ENCODE data around the gene CREB5.

CREB5 gene

GRCh38 chr7:28681693-28682310 lies 269.5 kb downstream of the CREB5 start:
- DNase-seq (ENCODE audit: low read depth, low spot score): no peak

DNA sequence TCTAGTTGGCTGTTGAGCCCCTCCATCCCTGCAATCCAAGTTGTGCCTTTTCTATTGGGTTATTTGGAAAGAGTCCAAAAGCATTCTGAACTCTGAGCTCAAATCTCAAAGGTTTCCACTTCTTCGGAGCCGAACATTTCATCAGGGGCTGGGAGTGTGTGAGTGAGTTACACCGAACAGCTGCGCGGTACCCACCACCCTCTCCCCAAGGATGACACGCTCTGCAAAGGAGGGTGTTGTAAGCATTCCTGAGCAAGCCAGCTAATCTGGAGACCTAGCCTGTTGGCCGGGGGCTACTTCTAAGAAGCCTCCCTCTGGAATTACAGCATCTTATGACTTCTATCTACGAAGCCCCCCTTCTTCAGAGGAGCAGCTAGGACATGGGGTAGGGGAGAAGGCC lies 270.5 kb downstream of the CREB5 start:
- DNase-seq (ENCODE audit: low read depth, low spot score): no peak

- DNase-seq (ENCODE audit: low read depth, low spot score): no peak
These were observed 272.4 kb downstream of the CREB5 start for GRCh38 chr7:28684650-28685241.

DNA sequence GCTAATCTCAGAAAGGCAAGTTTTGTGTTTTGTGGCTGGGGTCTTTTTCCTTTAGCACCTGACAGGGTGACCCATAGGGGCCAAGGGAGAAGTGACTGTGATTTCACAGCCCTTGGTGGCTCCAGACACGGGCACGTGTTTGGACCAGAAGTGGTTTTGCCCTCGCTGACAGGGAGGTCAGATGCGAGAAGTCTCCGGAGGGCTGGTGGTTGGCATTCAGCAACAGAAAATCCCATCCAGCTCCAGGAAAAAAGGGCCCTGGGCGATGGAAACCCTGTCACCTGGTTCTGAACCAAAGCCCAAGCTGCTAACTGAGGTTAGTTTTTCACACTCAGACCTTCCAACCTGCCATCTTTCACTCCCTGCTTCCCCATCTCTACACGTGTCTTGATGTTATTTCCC lies 272.9 kb downstream of the CREB5 start:
- no peak for DNase-seq (ENCODE audit: low read depth, low spot score)

DNA sequence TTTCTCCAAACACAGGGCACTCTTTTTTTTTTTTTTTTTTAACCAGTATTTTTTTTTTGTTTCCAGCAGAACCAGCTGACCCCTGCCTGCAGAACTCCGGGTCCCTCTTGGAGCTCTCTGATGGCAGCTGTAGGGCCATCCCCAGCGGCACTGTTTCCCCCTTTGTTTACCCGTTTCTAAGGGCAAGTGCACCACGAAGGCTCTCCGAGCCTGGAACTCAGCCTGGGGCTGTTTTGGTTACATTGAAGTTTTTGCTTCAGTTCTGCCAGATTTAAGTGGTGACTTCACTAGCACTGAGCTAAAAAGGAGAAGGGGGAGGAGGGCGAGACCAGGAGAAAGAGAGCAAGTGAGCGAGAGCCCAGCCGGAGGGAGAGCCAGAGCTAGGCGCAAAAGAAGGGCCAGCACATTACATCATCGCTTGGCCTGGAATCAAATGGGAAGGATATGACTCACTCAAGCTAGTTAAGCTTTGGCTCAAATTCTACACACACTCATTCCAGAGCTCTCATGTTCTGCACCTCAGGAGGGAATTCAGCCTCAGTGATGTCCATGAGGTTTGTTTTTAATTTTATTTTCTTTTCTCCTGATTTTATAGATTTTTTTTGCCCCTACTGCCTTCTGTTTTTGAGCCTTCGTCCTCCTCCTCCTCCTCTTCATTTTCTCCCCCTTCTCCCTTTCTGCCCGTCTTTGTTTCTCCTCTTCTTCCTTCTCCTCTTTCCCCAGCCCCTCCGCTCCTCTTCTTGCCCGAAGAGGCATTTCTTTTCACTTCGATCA lies 273.5 kb downstream of the CREB5 start:
- DNase-seq (ENCODE audit: low read depth, low spot score): no peak

DNA sequence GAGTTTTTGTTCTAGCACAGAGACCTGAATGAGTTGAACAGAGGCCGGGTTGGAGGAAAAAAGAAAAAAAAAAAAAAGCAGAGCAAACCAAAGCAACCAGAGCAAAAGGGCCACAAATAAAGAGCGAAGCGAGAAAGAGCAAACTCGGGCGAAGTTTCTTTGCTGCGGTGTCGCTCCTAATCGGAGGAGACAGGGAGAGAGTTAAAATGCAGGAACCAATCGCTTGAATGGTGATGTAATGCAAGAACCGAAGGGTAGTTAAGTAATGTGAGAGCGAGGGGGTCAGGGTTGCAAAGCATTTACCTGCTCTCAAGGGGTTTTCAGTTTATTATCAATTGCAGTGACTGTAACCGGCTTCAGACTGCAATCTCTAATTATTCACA lies 274.1 kb downstream of the CREB5 start:
- DNase-seq (ENCODE audit: low read depth, low spot score): no peak

- no peak for DNase-seq (ENCODE audit: low read depth, low spot score)
These were observed 275.2 kb downstream of the CREB5 start for GRCh38 chr7:28687537-28687936.

DNA sequence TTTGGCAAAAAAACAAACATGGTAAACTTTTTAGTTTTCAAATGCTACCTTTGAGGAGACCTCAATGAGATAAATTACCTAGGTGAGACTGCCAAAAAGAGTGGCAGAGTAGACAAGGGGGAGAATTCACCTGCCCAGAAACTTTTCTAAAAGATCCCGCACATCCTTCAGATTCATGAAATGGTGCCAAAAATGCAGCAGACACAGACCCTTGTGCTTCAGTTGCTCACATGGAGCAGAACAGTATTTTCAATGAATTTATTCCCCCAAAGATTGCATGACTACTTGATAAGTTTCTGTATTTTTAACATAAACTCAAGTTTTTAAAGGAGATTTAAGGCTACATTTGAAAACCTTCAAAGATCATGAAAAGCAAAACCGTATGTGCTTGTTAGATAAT lies 275.9 kb downstream of the CREB5 start:
- DNase-seq (ENCODE audit: low read depth, low spot score): no peak

GRCh38 chr7:28688651-28689050 lies 276.3 kb downstream of the CREB5 start:
- DNase-seq (ENCODE audit: low read depth, low spot score): no peak

DNA sequence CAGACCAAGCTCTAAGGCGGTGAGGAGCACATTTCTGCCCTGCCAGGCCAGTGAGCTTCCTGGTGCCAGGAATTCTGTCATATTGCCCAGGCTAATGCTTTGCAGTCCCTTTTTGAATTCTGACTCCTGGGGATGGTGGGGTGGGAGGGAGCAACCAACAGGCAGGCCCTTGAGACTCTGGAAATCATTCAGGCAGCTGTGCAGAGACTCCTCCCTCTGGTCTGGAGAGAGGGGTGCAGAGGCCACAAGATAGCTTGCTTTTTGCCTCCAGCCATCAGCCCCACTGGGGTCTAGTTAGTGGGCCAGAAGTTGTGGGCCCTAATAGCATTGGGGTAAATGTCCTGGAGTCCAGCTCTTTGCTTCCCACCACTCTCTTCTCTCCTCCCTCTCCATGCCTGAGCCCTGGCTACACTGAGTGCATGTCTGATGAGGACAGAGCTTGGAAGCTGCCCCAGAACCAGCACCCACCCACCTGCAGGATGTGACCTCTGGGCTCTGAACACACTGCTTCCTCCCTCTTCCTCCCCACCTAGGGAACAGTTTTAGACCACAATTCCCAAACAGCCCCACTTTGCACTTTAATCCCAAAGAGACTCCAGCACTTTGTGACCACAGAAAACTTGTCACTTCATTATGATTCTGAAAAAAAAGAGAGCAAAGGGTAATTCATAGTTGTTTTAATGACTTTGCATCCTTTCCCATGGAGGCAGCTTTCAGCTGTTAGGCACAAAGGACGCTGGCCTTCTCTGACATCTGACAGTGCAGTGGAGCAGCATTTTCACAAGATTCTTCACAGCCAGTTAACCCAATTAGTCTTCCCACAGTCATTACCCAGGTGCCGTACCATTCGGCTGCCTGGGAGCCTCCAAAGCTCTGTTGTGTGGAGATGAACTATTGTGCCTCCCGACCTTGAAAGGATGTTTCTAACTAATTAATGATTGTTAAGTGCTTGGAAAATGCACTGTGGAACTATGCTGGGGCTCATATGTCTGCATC lies 283.3 kb downstream of the CREB5 start:
- no peak for DNase-seq (ENCODE audit: low read depth, low spot score)

- DNase-seq (ENCODE audit: low read depth, low spot score): no peak
These were observed 285.7 kb downstream of the CREB5 start for GRCh38 chr7:28697913-28698563.

DNA sequence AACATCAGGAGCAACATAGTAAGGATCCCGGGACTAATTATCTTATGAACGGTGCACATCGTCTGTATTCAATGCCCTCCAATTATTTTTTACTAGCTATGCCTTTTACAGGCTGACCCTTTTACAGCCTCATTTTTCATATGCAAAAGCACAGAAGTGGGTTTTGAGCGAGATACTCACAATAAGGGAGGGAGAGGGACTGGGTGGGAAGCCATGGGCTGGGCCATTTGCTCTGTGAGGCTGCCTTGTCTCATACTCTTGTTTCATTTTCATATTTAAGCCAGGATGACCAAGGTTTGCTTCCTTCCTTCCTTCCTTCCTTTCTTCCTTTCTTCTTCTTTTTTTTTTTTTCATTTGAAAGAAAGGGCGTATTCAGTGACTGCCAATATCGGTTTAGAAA lies 286.5 kb downstream of the CREB5 start:
- DNase-seq (ENCODE audit: low read depth, low spot score): no peak

GRCh38 chr7:28700096-28700495 lies 287.8 kb downstream of the CREB5 start:
- DNase-seq (ENCODE audit: low read depth, low spot score): no peak

DNA sequence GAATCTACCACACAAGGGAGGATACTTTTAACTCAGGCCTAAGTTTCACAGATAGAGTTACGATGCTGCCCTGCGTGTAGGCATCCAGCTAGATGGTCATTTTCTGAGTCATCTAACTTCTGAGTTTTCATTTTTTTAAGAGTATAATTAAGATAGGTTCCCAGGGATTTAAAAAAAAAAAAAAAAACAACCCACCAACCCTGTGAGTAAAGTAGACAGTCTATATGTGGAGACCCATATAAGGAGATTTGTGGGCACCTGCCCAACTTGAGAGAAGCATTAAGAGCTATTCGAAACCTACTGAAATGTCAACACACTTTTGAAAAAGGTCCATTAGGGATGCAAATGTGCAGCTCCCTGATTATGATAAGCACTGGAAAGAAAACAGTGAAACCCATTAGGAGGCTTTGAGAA lies 288.5 kb downstream of the CREB5 start:
- no peak for DNase-seq (ENCODE audit: low read depth, low spot score)

DNA sequence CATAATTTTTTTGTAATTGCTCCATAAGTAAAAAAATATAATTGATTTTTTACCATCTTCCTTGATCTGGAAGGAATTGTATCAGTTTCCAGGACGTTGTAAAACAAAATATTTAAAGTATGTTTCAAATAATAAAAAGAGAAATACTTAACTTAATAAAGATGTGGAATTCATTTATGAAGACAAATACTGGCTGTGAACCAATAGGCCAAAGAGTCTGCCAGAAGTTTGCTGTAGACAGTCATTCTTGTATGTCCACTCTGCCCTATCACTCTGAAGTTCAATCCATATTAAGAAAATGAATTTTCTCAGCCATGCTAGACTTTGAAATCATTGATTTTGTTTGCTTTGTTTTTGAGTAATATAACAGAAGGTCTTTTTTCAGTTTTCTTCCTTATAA lies 289.4 kb downstream of the CREB5 start:
- DNase-seq (ENCODE audit: low read depth, low spot score): no peak

GRCh38 chr7:28702171-28702570 lies 289.9 kb downstream of the CREB5 start:
- no peak for DNase-seq (ENCODE audit: low read depth, low spot score)

DNA sequence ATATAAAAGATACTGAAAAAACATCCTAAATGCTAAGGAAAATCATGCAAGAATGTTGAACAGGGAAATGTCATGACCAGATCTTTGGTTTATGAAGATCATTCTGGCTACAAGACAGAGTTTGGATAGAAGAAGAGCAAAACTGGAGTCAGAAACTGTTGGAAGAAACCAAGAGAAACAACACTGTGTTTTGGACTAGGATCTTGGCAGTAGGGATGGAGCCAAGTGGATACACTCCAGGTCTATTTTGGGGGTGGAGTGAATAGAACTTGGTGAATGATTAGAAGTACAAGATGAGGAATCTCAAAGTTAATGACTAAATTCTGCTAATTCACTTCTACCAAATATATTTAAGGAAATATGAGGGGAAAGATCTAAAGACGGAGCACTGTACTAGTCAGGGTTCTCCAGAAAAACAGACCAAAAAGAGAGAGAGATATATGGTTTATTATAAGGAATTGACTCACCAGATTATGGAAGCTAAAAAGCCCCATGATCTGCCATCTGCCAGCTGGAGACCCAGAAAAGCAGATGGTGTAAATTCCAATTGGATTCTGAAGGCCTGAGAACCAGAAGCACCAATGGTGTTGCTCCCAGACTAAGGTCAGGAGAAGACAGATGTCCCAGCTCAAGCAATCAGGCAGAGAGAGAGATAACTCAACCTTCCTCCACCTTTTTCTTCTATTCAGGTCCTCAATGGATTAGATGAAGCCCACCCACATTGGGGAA lies 290.9 kb downstream of the CREB5 start:
- DNase-seq (ENCODE audit: low read depth, low spot score): no peak

DNA sequence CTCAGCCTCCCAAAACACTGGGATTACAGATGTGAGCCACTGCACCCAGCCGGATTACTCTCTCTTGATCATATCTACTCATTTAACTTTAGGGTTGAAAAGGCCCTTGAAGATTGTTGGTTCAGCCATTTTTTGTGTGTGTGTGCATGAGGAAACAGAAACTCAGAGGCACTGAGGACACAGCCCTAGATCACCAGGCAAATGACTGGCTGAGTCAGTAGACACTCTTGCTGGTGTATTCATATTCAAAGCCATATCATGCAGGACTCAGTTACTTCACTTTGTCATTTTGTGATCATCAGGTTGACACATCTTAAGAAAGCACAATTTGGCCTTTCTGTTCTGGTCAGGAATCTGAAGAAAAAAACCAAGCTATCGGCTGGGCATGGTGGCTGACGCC lies 292.4 kb downstream of the CREB5 start:
- no peak for DNase-seq (ENCODE audit: low read depth, low spot score)

GRCh38 chr7:28705350-28705749 lies 293.0 kb downstream of the CREB5 start:
- no peak for DNase-seq (ENCODE audit: low read depth, low spot score)

DNA sequence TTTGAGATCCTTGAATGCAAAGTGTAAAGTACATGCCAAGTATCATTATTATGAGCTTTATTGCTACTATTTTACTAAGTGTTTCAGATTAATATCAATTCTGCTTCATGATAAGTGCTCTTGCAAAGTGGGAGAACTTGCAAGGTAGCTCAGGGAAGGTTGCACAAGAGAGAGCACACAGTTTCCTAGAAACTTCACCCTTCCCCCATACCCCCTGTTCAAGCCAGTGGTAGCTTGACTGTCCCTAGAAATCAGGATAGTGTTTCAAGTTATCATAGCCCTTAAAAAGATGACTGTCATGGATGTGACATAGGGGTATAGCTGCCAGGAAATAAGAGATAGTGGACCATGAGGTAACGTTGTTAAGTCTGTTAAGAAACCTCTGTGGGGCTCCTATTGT lies 294.3 kb downstream of the CREB5 start:
- no peak for DNase-seq (ENCODE audit: low read depth, low spot score)

GRCh38 chr7:28707291-28707690 lies 295.0 kb downstream of the CREB5 start:
- no peak for DNase-seq (ENCODE audit: low read depth, low spot score)
